Muscle of leg (tissue), 11 donors: ENCODE results near the gene ALKBH7. TPM values are rescaled to one million over a fixed set of nuclear protein-coding genes. Genes with fewer than 3 reads are reported as not detected.
A peak's percentile ranks its signal among the peaks of the same experiment; 100 is the strongest.

Experiments
- DNase-seq: peaks from one replicate; pipeline ENCODE4 v3.0.0; 2013
- H3K27ac ChIP-seq: one replicate; pipeline ENCODE4 v1.5.1; 2013; ENCODE audit warnings: mild to moderate bottlenecking, low read length, control low read depth
- H3K27me3 ChIP-seq: one replicate; pipeline ENCODE4 v1.6.1; 2013; ENCODE audit warnings: low read length; ENCODE audit not compliant: control insufficient read depth, insufficient read depth
- H3K36me3 ChIP-seq: one replicate; pipeline ENCODE4 v1.6.1; 2013; ENCODE audit warnings: low read length; ENCODE audit not compliant: control insufficient read depth, insufficient read depth
- H3K4me1 ChIP-seq: one replicate; pipeline ENCODE4 v1.6.1; 2013; ENCODE audit warnings: low read length; ENCODE audit not compliant: control insufficient read depth, insufficient read depth
- H3K4me3 ChIP-seq: one replicate; pipeline ENCODE4 v1.5.1; 2013; ENCODE audit warnings: low read length, control low read depth
- H3K9me3 ChIP-seq: replicated peaks from 2 replicates; pipeline ENCODE4 v1.6.1; 2013; ENCODE audit warnings: low read depth, low read length; ENCODE audit not compliant: control insufficient read depth
- WGBS: methylation state at CpG from one replicate; pipeline ENCODE4 v1.1.5; 2013; ENCODE audit warnings: missing lambda C conversion rate; ENCODE audit not compliant: insufficient coverage; 5-methylcytosine and 5-hydroxymethylcytosine counted together
- polyA plus RNA-seq, 8 donors: library from polyadenylated mRNA; unstranded; fragments of 120-200 nt; gene quantifications; one replicate each; pipeline versions ENCODE4 v1.2.1 to v1.2.3, GENCODE V29; 2013; ENCODE audit warnings: inconsistent platforms in 1 of 8, low replicate concordance in 1 of 8; ENCODE audit not compliant: insufficient read length in 8 of 8, insufficient read depth in 1 of 8
- total RNA-seq: library from RNA; stranded (reverse); fragments of 120-200 nt; gene quantifications from one replicate; pipeline ENCODE4 v1.2.4, GENCODE V29; 2013

The ALKBH7 gene
- total and polyA plus RNA-seq, 9 donors: 73.9 to 157 (median 100.0) TPM

DNA sequence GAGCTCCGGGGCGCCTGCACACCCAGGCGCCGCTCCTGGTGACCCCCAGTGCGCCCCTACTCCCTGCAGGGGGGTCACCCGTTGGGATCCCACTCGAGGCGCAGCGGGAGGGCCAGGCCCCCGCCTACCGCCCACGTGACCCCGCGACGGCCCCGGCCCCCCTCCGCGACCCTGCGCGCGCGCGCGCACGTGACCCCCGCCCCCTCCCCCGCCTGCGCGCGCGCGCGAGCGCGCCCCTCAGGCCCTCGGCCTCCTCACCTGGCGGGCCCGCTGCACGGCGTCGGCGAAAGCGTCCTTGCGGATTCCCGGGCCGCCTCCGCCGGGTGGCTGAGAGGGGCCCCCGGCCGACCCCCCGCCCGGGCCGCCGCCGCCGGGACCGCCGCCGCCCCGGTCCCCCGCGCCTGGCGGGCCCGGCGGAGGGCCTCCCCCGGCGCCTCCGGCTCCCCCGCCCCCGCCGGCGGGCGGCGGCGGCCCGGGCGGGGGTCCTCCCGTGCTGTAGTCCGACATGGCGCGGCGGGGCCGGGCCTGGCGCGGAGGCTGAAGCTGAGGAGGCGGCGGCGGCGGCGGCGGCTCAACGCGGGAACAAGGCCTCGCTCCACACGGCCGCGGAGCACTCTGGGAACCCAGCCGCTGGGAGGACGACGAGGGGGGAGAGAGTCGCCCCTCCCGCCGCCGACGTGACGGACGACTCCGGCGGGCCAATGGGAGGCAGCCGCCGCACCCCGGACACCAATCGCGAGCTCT lies 51.8 kb downstream of the ALKBH7 start, which contains the start of gene KHSRP:
Gene KHSRP (minus strand): TSS at position 617 of the 744 bp plus-strand sequence. CDS start 110 bp downstream, at position 507.
- peaks cover 2% of the 10 kb centered on the region for H3K9me3 ChIP-seq
- peak; percentile 44 for DNase-seq
- H3K36me3 ChIP-seq: peaks cover 33% of the 10 kb centered on the region
- under 1% methylated on average over 86 of the region's 114 CpGs for WGBS
- H3K27ac ChIP-seq: peak within 1 kb of the TSS; percentile 97
- no peaks in the 10 kb centered on the region for H3K27me3 ChIP-seq
- peak within 1 kb of the TSS; percentile 93 for H3K4me3 ChIP-seq
- peaks cover 28% of the 10 kb centered on the region for H3K4me1 ChIP-seq

Other genes starting within 250 kb of the ALKBH7 start
- gene ACSBG2, start 237.1 kb upstream of the ALKBH7 start, total RNA-seq: not detected
- under 1 TPM in 7 of 8 donors, not detected in 1; 0.24 to 0.76 (median 0.52) TPM for gene ACSBG2, start 237.1 kb upstream of the ALKBH7 start, polyA plus RNA-seq
- gene MLLT1, start 92.8 kb upstream of the ALKBH7 start, total RNA-seq: 11.9 TPM
- gene MLLT1, start 92.8 kb upstream of the ALKBH7 start, polyA plus RNA-seq: 10 to 100 TPM; 43.8 to 63.4 (median 56.9) TPM
- gene ACER1, start 39.2 kb upstream of the ALKBH7 start, total RNA-seq: not detected
- gene ACER1, start 39.2 kb upstream of the ALKBH7 start, polyA plus RNA-seq: under 1 TPM in 2 of 8 donors, not detected in 6; 0.12 to 0.17 TPM
- gene CLPP, start 11.3 kb upstream of the ALKBH7 start, total RNA-seq: 46.6 TPM
- 10 to 100 TPM; 57.1 to 73.3 (median 64.0) TPM for gene CLPP, start 11.3 kb upstream of the ALKBH7 start, polyA plus RNA-seq
- 1.2 TPM for gene PSPN, start 3.1 kb downstream of the ALKBH7 start, total RNA-seq
- 1 to 10 TPM in 7 of 8 donors, under 1 TPM in 1; 0.88 to 1.5 (median 1.1) TPM for gene PSPN, start 3.1 kb downstream of the ALKBH7 start, polyA plus RNA-seq
- gene GTF2F1, start 20.4 kb downstream of the ALKBH7 start, total RNA-seq: 29.8 TPM
- gene GTF2F1, start 20.4 kb downstream of the ALKBH7 start, polyA plus RNA-seq: 10 to 100 TPM; 59.6 to 73.8 (median 69.0) TPM
- gene KHSRP, start 52.0 kb downstream of the ALKBH7 start, total RNA-seq: 46.9 TPM
- gene KHSRP, start 52.0 kb downstream of the ALKBH7 start, polyA plus RNA-seq: 100 to 1,000 TPM; 165 to 256 (median 214) TPM
- gene SLC25A41, start 61.0 kb downstream of the ALKBH7 start, total RNA-seq: 0.22 TPM
- gene SLC25A41, start 61.0 kb downstream of the ALKBH7 start, polyA plus RNA-seq: under 1 TPM; 0.19 to 0.71 (median 0.50) TPM
- 16.7 TPM for gene SLC25A23, start 87.0 kb downstream of the ALKBH7 start, total RNA-seq
- 10 to 100 TPM; 24.4 to 41.7 (median 31.7) TPM for gene SLC25A23, start 87.0 kb downstream of the ALKBH7 start, polyA plus RNA-seq
- not detected for gene CRB3, start 91.5 kb downstream of the ALKBH7 start, total RNA-seq
- 1 to 10 TPM in 2 of 8 donors, under 1 TPM in 3, not detected in 3; 0.11 to 2.0 (median 0.51) TPM for gene CRB3, start 91.5 kb downstream of the ALKBH7 start, polyA plus RNA-seq
- 0.13 TPM for gene DENND1C, start 109.0 kb downstream of the ALKBH7 start, total RNA-seq
- gene DENND1C, start 109.0 kb downstream of the ALKBH7 start, polyA plus RNA-seq: 1 to 10 TPM in 3 of 8 donors, under 1 TPM in 5; 0.59 to 2.1 (median 0.82) TPM
- 0.18 TPM for gene TUBB4A, start 129.5 kb downstream of the ALKBH7 start, total RNA-seq
- gene TUBB4A, start 129.5 kb downstream of the ALKBH7 start, polyA plus RNA-seq: 1 to 10 TPM in 1 of 8 donors, under 1 TPM in 7; 0.41 to 1.4 (median 0.54) TPM
- gene TNFSF9, start 158.2 kb downstream of the ALKBH7 start, total RNA-seq: 1.0 TPM
- 1 to 10 TPM in 2 of 8 donors, under 1 TPM in 6; 0.23 to 1.3 (median 0.93) TPM for gene TNFSF9, start 158.2 kb downstream of the ALKBH7 start, polyA plus RNA-seq
- 1.4 TPM for gene CD70, start 218.4 kb downstream of the ALKBH7 start, total RNA-seq
- gene CD70, start 218.4 kb downstream of the ALKBH7 start, polyA plus RNA-seq: 1 to 10 TPM in 2 of 8 donors, under 1 TPM in 5, not detected in 1; 0.19 to 2.9 (median 0.49) TPM